ENCODE measurements around the gene ANTKMT. TPM values are rescaled to one million over a fixed set of nuclear protein-coding genes. Genes with fewer than 3 reads are reported as not detected.

Gene ANTKMT
- total and polyA plus RNA-seq, 2 of the 8 experiments (the other 6 are each of a cell fraction or from before 2014, with no cell fraction given) = 26.5 to 26.6 TPM

DNA sequence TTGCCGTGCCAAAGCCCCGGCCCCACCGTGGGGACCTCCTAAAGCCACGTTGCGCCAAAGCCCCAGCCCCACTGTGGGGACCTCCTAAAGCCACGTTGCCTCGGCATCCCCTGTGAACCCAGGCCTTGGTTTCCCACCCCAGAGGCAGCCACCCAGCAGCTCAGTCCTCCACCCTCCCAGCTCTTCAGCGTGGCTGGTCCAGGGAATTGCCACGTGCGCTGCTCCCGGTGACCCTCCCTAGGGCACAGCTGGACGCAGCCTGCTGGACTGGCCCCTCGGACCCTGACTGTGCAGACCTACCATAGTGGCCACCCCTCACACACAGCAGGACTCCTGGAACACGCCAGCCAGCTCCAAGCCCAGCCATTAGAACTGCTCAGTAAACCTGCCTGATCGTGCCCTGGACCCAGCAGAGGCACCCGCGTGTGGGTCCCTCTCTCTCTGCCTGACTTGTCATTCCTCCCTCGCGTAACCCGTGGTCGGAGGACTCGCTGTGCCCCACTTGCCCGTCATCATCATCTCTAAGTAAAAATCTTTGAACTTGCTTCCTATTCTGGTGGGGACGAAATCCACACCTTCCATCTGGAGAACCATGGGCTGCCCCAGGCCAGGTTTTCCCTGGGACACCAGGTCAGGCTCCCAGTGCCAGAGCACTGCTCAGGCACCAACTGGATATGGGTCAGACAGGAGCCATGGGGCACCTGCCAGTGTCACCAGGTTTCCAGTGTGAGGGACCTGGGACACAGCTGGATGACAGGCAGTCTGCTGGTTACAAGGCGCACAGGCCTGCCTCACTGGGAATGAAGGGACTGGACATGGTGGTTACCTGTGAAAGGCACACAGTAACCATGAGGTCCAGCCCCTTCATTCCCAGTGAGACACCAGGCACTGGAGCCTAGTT, 14.3 kb downstream of the ANTKMT start:
- Histone ChIP-seq H2AFZ (ENCODE audit: low read length) (no peak overlapping the region), H3K27me3 (replicated peaks in 1 of 4; ENCODE audit: control insufficient read depth in 3 of 4, extremely low read depth in 1 of 4, insufficient read depth in 3 of 4, low read length in 3 of 4) (no peaks in the 10 kb centered on the region), H4K91ac (replicated peaks; ENCODE audit: insufficient read length, low read length) (no peak overlapping the region), H4K5ac (ENCODE audit: insufficient read length, low read depth, low read length) (no peak overlapping the region), H3K4me2 (ENCODE audit: insufficient read depth in 1 of 2, low read depth in 2 of 2, low read length in 2 of 2) (no peak overlapping the region), H3K4me3 (ENCODE audit: extremely low read depth in 1 of 4, insufficient read depth in 2 of 4, low read depth in 3 of 4, low read length in 4 of 4) (no peak overlapping the region), H4K20me1 (replicated peaks in 1 of 2; ENCODE audit: control insufficient read depth in 1 of 2, insufficient read depth in 2 of 2, low read length in 2 of 2) (peaks cover 2 to 10% of the 10 kb centered on the region in 2 experiments), H3K79me1 (ENCODE audit: low read depth, low read length) (no peaks in the 10 kb centered on the region), H2BK12ac (ENCODE audit: low read depth, low read length) (no peak overlapping the region), H3K36me3 (ENCODE audit: control insufficient read depth in 2 of 4, insufficient read depth in 4 of 4, low read length in 3 of 4) (peaks cover 0 to 3% (median 2%) of the 10 kb centered on the region in 4 experiments; a peak in 2 of 8 replicates), H3K4ac (replicated peaks; ENCODE audit: insufficient read length, low read depth, low read length) (no peak overlapping the region), H4K8ac (ENCODE audit: extremely low read depth, insufficient read depth, low read length) (peak overlapping the region; percentile 25; the same call in 1 of the 2 replicates), H2AK5ac (ENCODE audit: low read depth, low read length) (no peak overlapping the region), H2BK20ac (ENCODE audit: low read length) (no peak overlapping the region), H3K9ac (replicated peaks in 1 of 4; ENCODE audit: extremely low read depth in 1 of 4, low read depth in 3 of 4, low read length in 3 of 4) (no peak overlapping the region), H3K56ac (replicated peaks; ENCODE audit: insufficient read length, low read depth, low read length) (no peak overlapping the region), H3K23me2 (ENCODE audit: low read depth, low read length) (peaks cover 4% of the 10 kb centered on the region; the same call in 1 of the 2 replicates), H3K27ac (ENCODE audit: low read depth, low read length) (no peak overlapping the region), H2BK120ac (replicated peaks; ENCODE audit: low read depth, low read length) (no peak overlapping the region), H2BK15ac (ENCODE audit: low read length) (no peak overlapping the region), H3K23ac (ENCODE audit: insufficient read length) (no peak overlapping the region), H3K18ac (ENCODE audit: extremely low read depth, low read length) (no peak overlapping the region), H3K79me2 (ENCODE audit: control insufficient read depth in 1 of 2, insufficient read depth in 2 of 2, low read length in 2 of 2) (no peaks in the 10 kb centered on the region), H3K9me3 (ENCODE audit: insufficient read depth in 2 of 2, low read depth in 1 of 2, low read length in 1 of 2) (no peaks in the 10 kb centered on the region), H3K14ac (ENCODE audit: insufficient read length) (no peak overlapping the region), H3K4me1 (replicated peaks in 1 of 4; ENCODE audit: control insufficient read depth in 3 of 4, insufficient read depth in 4 of 4, low read length in 3 of 4) (peaks cover 0 to 8% (median 3%) of the 10 kb centered on the region in 4 experiments; a peak in 5 of 7 replicates), H2BK5ac (ENCODE audit: low read depth, low read length) (no peak overlapping the region; the same call in 1 of the 2 replicates)
- FAIRE-seq (no peak), DNase-seq (ENCODE audit: low read depth in 1 of 2, low spot score in 2 of 2) (no peak)
- ChIA-PET CTCF (ENCODE audit: partially characterized antibody) (interaction anchor here (1.2 to 35.8 kb wide), 7 partner anchors 9 to 49 kb away, joined by 4 to 977 read pairs (median 14); partner anchors contain the start of genes ANTKMT, CCDC78, CHTF18 and FBXL16), POLR2A (ENCODE audit: partially characterized antibody) (interaction anchor here (1.0 to 23.0 kb wide), 6 partner anchors 9 to 50 kb away, joined by 3 to 353 read pairs (median 5); partner anchors contain the start of genes ANTKMT, CCDC78, HAGHL and METRN)
- WGBS, 2 experiments (ENCODE audit: extremely low coverage in 1 of 2, insufficient coverage in 1 of 2, insufficient read length in 1 of 2, insufficient replicate concordance in 2 of 2, low coverage in 1 of 2, low lambda C conversion rate in 2 of 2, missing lambda C conversion rate in 1 of 2) = 93% methylated on average over 25 of the region's 25 CpGs; no CpG with 5 or more reads in 1 of the 2 experiments
- no peak for TF ChIP-seq EP300 (IDR thresholded peaks at IDR 0.05; ENCODE audit: borderline replicate concordance in 1 of 2, low read depth in 2 of 2, low read length in 2 of 2)
- no peak for TF ChIP-seq SUZ12 (IDR thresholded peaks at IDR 0.05; ENCODE audit: low read length)
- no peak for TF ChIP-seq POU5F1 (IDR thresholded peaks at IDR 0.05; ENCODE audit: low read depth, low read length)
- no peak for TF ChIP-seq TBP (IDR thresholded peaks at IDR 0.05; ENCODE audit: low read depth, low read length)
